Panc1 (cell line): ENCODE results near the gene GPD2. TPM values are rescaled to one million over a fixed set of nuclear protein-coding genes. Genes with fewer than 3 reads are reported as not detected.

Source experiments
- ATAC-seq: fragments of 200-7000 bp; cut with Tn5 transposase; 2 replicates; pipeline ENCODE4 v1.9.1; 2020; ENCODE audit warnings: mild to moderate bottlenecking, moderate library complexity
- BruUV-seq: library from RNA; stranded (reverse); fragments of 400-500 nt; replicated peaks from 2 replicates; lab custom pipeline; 2021; lab: Mats Ljungman, UMichigan
- CTCF ChIA-PET: fragments of 300-600 bp; sonication (Branson Sonifier 250); formaldehyde crosslinking; loops from one replicate; lab custom pipeline; 2022; ENCODE audit warnings: antibody characterized with exemption; lab: Charles Lee
- POLR2A ChIA-PET: fragments of 300-600 bp; sonication (Branson Sonifier 250); formaldehyde crosslinking; loops from one replicate; lab custom pipeline; 2022; ENCODE audit warnings: antibody characterized with exemption; lab: Charles Lee
- DNase-seq: peaks from one replicate; pipeline ENCODE4 v3.0.0-alpha.2; 2010; ENCODE audit warnings: low read depth, low spot score
- H3K27ac ChIP-seq: 2 replicates; pipeline ENCODE4 v1.5.1; 2011; ENCODE audit warnings: mild to moderate bottlenecking, low read length, inconsistent platforms
- H3K27me3 ChIP-seq: fragments of 200-500 bp; sonication (Bioruptor generic); 2 replicates; pipeline ENCODE4 v1.6.0; 2014; ENCODE audit warnings: low read length, inconsistent platforms; ENCODE audit not compliant: control insufficient read depth, insufficient read depth
- H3K36me3 ChIP-seq: fragments of 200-500 bp; sonication (Bioruptor generic); 2 replicates; pipeline ENCODE4 v1.5.1; 2014; ENCODE audit warnings: inconsistent platforms, mild to moderate bottlenecking, low read length, moderate library complexity; ENCODE audit not compliant: control insufficient read depth, insufficient read depth
- H3K4me1 ChIP-seq: 2 replicates; pipeline ENCODE4 v1.5.1; 2011; ENCODE audit warnings: inconsistent platforms, mild to moderate bottlenecking, low read length, moderate library complexity; ENCODE audit not compliant: control insufficient read depth, insufficient read depth
- H3K4me3 ChIP-seq, 2 experiments: 2 replicates each; pipeline ENCODE4 v1.5.1; 2011 to 2012; ENCODE audit warnings: low read depth in 2 of 2, low read length in 2 of 2, mild to moderate bottlenecking in 2 of 2, inconsistent platforms in 1 of 2, moderate library complexity in 1 of 2
- H3K9me3 ChIP-seq: fragments of 200-500 bp; sonication (Bioruptor generic); 2 replicates; pipeline ENCODE4 v1.5.1; 2014; ENCODE audit warnings: low read depth, mild to moderate bottlenecking, inconsistent platforms, low read length, moderate library complexity; ENCODE audit not compliant: control insufficient read depth, insufficient read depth
- CTCF ChIP-seq: fragments of 450-650 bp; IDR thresholded peaks from 2 replicates; pipeline ENCODE4 v1.5.1; 2017; ENCODE audit warnings: mild to moderate bottlenecking
- POLR2AphosphoS5 ChIP-seq: IDR thresholded peaks from 2 replicates; pipeline ENCODE4 v1.6.1; 2012; ENCODE audit warnings: mild to moderate bottlenecking, low read depth, low read length, moderate library complexity
- REST ChIP-seq, 2 experiments: IDR thresholded peaks; 2 replicates each; pipeline ENCODE4 v1.6.1; 2011 to 2012; ENCODE audit warnings: low read depth in 2 of 2, control low read depth in 1 of 2, low read length in 1 of 2, mild to moderate bottlenecking in 1 of 2, moderate library complexity in 1 of 2; ENCODE audit not compliant: insufficient read depth in 1 of 2
- SIN3A ChIP-seq: IDR thresholded peaks from 2 replicates; pipeline ENCODE4 v1.6.1; 2012; ENCODE audit warnings: low read depth, mild to moderate bottlenecking, low read length, moderate library complexity, borderline replicate concordance; ENCODE audit not compliant: insufficient read depth
- TCF7L2 ChIP-seq: IDR thresholded peaks from 2 replicates; pipeline ENCODE4 v1.6.1; 2011; ENCODE audit warnings: mild to moderate bottlenecking, low read depth, low read length, inconsistent platforms
- in situ Hi-C: cut with HindIII; loops from 2 replicates; pipeline ENCODE4 v1.10.0; 2016; ENCODE audit warnings: low sequenced_read_pairs, low pct_unique_long_range_greater_than_20kb
- intact Hi-C: fragments of 100-400 bp; cut with micrococcal nuclease; formaldehyde crosslinking; loops from one replicate; pipeline ENCODE4 v1.10.0; 2022; ENCODE audit not compliant: unreplicated experiment
- total RNA-seq: library from RNA; stranded (reverse); gene quantifications from one replicate; pipeline ENCODE4 v1.2.1, GENCODE V29; 2021; ENCODE audit not compliant: unreplicated experiment

Gene GPD2
- total RNA-seq, 1 experiment from 2014 or later, result 27.5 TPM

GRCh38 chr2:156540706-156541105 lies 104.5 kb downstream of the GPD2 start:
- no peak for ATAC-seq
- ChIA-PET CTCF (no interaction called here), POLR2A (interaction anchor here (0.6 kb wide), 2 partner anchors 194 to 198 kb away, joined by 3 read pairs; no protein-coding TSS in a partner anchor)
- no TSS peak for BruUV-seq
- H3K27ac ChIP-seq, result no peak overlapping the region
- no peaks in the 10 kb centered on the region for H3K9me3 ChIP-seq
- H3K36me3 ChIP-seq, result no peaks in the 10 kb centered on the region
- H3K4me1 ChIP-seq, result no peaks in the 10 kb centered on the region
- intact Hi-C loops, result no loop called here
- TF ChIP-seq TCF7L2, result no peak
- no peak for TF ChIP-seq SIN3A
- no peak for TF ChIP-seq REST (IDR thresholded peaks at IDR 0.05; ENCODE audit: insufficient read depth in 1 of 2, low read depth in 2 of 2, low read length in 1 of 2)
- TF ChIP-seq CTCF, result no peak
- no peak for TF ChIP-seq POLR2AphosphoS5
- H3K4me3 ChIP-seq, result no peak overlapping the region
- no peaks in the 10 kb centered on the region for H3K27me3 ChIP-seq
- in situ Hi-C loops, result no loop called here
- no peak for DNase-seq

- no TSS peak for BruUV-seq
- no peaks in the 10 kb centered on the region for H3K4me1 ChIP-seq
- POLR2A ChIA-PET, result interaction anchor here (0.6 kb wide), 2 partner anchors 194 to 199 kb away, joined by 3 read pairs; no protein-coding TSS in a partner anchor
- intact Hi-C loops, result no loop called here
- ATAC-seq (no peak), DNase-seq (no peak)
- H3K27ac ChIP-seq, result no peak overlapping the region
- in situ Hi-C loops, result no loop called here
- H3K9me3 ChIP-seq, result no peaks in the 10 kb centered on the region
- CTCF ChIA-PET, result no interaction called here
- no peaks in the 10 kb centered on the region for H3K27me3 ChIP-seq
- no peak overlapping the region for H3K4me3 ChIP-seq
- no peak for TF ChIP-seq SIN3A
- no peak for TF ChIP-seq POLR2AphosphoS5
- no peak for TF ChIP-seq TCF7L2
- TF ChIP-seq CTCF, result no peak
- no peak for TF ChIP-seq REST (IDR thresholded peaks at IDR 0.05; ENCODE audit: insufficient read depth in 1 of 2, low read depth in 2 of 2, low read length in 1 of 2)
- H3K36me3 ChIP-seq, result no peaks in the 10 kb centered on the region
These were observed 105.0 kb downstream of the GPD2 start for GRCh38 chr2:156541229-156541628.
